HepG2 (cell line): Measurements from ENCODE around the gene ADAD2. TPM values are rescaled to one million over a fixed set of nuclear protein-coding genes. Genes with fewer than 3 reads are reported as not detected.

ENCODE experiments used
- CCDC6 ChIP-seq: sonication (generic); formaldehyde crosslinking; IDR thresholded peaks from 2 replicates; pipeline ENCODE4 v1.8.1; 2022; ENCODE audit warnings: mild to moderate bottlenecking, missing genetic modification reagents, moderate library complexity
- CTCF ChIP-seq: sonication (generic); formaldehyde crosslinking; IDR thresholded peaks from 2 replicates; pipeline ENCODE4 v1.5.0; 2020; ENCODE audit warnings: mild to moderate bottlenecking, missing genetic modification reagents, moderate library complexity
- MAZ ChIP-seq, 2 experiments: sonication (generic) in 1 of 2; formaldehyde crosslinking in 1 of 2; IDR thresholded peaks; 2 replicates each; pipeline versions ENCODE4 v1.5.0 to v1.6.1; 2012 to 2020; ENCODE audit warnings: low read depth in 2 of 2, mild to moderate bottlenecking in 2 of 2, borderline replicate concordance in 1 of 2, improper control_type of control experiment in 1 of 2, low read length in 1 of 2, missing genetic modification reagents in 1 of 2, moderate library complexity in 1 of 2
- NFKB2 ChIP-seq: sonication (generic); formaldehyde crosslinking; IDR thresholded peaks from 2 replicates; pipeline ENCODE4 v1.4.0; 2020; ENCODE audit warnings: missing genetic modification reagents, borderline replicate concordance
- SPEN ChIP-seq: sonication (generic); formaldehyde crosslinking; IDR thresholded peaks from 2 replicates; pipeline ENCODE4 v1.5.1; 2020; ENCODE audit warnings: low read depth, mild to moderate bottlenecking, missing genetic modification reagents
- TAF1 ChIP-seq: sonication (generic); formaldehyde crosslinking; IDR thresholded peaks from 2 replicates; pipeline ENCODE4 v1.4.0; 2020; ENCODE audit warnings: missing genetic modification reagents
- TAF15 ChIP-seq: fragments of 200-400 bp; formaldehyde crosslinking; IDR thresholded peaks from one replicate; pipeline ENCODE4 v1.6.1; 2018; ENCODE audit warnings: mild to moderate bottlenecking, low read depth, low read length; ENCODE audit not compliant: poor library complexity, severe bottlenecking
- TFDP2 ChIP-seq: sonication (generic); formaldehyde crosslinking; IDR thresholded peaks from 2 replicates; pipeline ENCODE4 v1.4.0; 2020; ENCODE audit warnings: missing genetic modification reagents
- TSC22D2 ChIP-seq: sonication (generic); formaldehyde crosslinking; IDR thresholded peaks from 2 replicates; pipeline ENCODE4 v1.5.1; 2020; ENCODE audit warnings: missing genetic modification reagents, mild to moderate bottlenecking, borderline replicate concordance
- U2AF1 ChIP-seq: fragments of 200-400 bp; formaldehyde crosslinking; optimal IDR thresholded peaks from 2 replicates; pipeline ENCODE3; 2017; ENCODE audit warnings: mild to moderate bottlenecking, low read depth, low read length
- ZBTB38 ChIP-seq: sonication (generic); formaldehyde crosslinking; IDR thresholded peaks from 2 replicates; pipeline ENCODE4 v1.5.1; 2020; ENCODE audit warnings: mild to moderate bottlenecking, missing genetic modification reagents
- ZNF782 ChIP-seq: sonication (generic); formaldehyde crosslinking; IDR thresholded peaks from 2 replicates; pipeline ENCODE4 v1.4.0; 2020; ENCODE audit warnings: missing genetic modification reagents, mild to moderate bottlenecking, borderline replicate concordance
- ZNF788 ChIP-seq: sonication (generic); formaldehyde crosslinking; IDR thresholded peaks from 2 replicates; pipeline ENCODE4 v1.5.0; 2020; ENCODE audit warnings: mild to moderate bottlenecking, missing genetic modification reagents, borderline replicate concordance
- polyA plus RNA-seq, 8 experiments: library from polyadenylated mRNA; depleted of rRNA in 3 of 8; stranded (reverse) in 7 of 8; unstranded in 1 of 8; fragments of >200 nt; fragmentation: Illumina TruSeq in 4 of 8; extraction: Trizol in 4 of 8; gene quantifications; 2 replicates each; pipeline versions ENCODE4 v1.2.1 to v1.2.3, GENCODE V29; 2011 to 2016; ENCODE audit warnings: low read depth in 4 of 8, missing spikeins in 1 of 8, mixed read lengths in 1 of 8; ENCODE audit not compliant: insufficient read depth in 1 of 8
- total RNA-seq, 5 experiments: library from RNA; depleted of rRNA; stranded (reverse); fragments of >200 nt; fragmentation: Illumina TruSeq; extraction: Trizol; gene quantifications; 2 replicates each; pipeline ENCODE4 v1.2.3, GENCODE V29; 2016; ENCODE audit warnings: low read depth in 1 of 5
- TF ChIP-seq, protein P1 (sequence below): sonication (generic); formaldehyde crosslinking; IDR thresholded peaks from 2 replicates; pipeline ENCODE4 v1.4.0; 2020; ENCODE audit warnings: low read depth, mild to moderate bottlenecking, missing genetic modification reagents
- TF ChIP-seq, protein P2 (sequence below): sonication (generic); formaldehyde crosslinking; IDR thresholded peaks from 2 replicates; pipeline ENCODE4 v1.4.0; 2020; ENCODE audit warnings: missing genetic modification reagents
- TF ChIP-seq, protein P3 (sequence below): IDR thresholded peaks from 2 replicates; pipeline ENCODE4 v1.6.1; 2012; ENCODE audit warnings: inconsistent platforms

ADAD2 gene
- total and polyA plus RNA-seq, 2 of the 13 experiments (the other 11 are each of a cell fraction or from before 2014, with no cell fraction given), result not detected

DNA sequence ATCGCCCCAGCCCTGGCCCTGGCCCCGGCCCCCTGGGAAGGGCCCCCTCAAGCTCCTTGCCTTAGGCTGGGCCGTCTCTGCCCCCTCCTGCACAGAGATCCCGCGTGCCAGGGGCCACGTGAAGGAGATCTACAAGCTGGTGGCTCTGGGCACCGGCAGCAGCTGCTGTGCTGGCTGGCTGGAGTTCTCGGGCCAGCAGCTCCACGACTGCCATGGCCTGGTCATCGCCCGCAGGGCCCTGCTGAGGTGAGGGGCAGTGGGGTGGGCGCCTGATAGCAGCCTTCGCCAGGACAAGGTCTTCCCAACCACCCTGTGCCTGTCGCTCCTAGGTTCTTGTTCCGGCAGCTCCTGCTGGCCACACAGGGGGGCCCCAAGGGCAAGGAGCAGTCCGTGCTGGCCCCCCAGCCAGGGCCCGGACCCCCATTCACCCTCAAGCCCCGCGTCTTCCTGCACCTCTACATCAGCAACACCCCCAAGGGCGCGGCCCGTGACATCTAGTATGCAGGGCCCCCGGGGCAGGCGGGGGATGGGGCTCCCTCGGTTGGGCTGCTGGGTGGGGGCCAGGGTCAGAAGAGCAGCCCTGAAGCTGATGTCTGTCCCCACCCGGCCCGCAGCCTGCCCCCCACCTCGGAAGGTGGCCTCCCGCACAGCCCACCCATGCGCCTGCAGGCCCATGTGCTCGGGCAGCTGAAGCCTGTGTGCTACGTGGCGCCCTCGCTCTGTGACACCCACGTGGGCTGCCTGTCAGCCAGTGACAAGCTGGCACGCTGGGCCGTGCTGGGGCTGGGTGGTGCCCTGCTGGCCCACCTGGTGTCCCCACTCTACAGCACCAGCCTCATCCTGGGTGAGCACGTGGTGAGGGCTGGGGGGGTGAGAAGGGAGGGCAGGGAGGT, 4.5 kb downstream of the ADAD2 start (continued):
- TF ChIP-seq, protein P1, sequence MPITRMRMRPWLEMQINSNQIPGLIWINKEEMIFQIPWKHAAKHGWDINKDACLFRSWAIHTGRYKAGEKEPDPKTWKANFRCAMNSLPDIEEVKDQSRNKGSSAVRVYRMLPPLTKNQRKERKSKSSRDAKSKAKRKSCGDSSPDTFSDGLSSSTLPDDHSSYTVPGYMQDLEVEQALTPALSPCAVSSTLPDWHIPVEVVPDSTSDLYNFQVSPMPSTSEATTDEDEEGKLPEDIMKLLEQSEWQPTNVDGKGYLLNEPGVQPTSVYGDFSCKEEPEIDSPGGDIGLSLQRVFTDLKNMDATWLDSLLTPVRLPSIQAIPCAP (CRISPR knock-in tag), result no peak
- no peak for TF ChIP-seq TFDP2 (CRISPR knock-in tag)
- TF ChIP-seq ZBTB38, result no peak
- no peak for TF ChIP-seq CTCF
- no peak for TF ChIP-seq TAF1 (CRISPR knock-in tag)
- no peak for TF ChIP-seq MAZ (IDR thresholded peaks at IDR 0.05; ENCODE audit: borderline replicate concordance, low read depth, low read length)
- TF ChIP-seq MAZ (CRISPR knock-in tag; IDR thresholded peaks at IDR 0.05; ENCODE audit: low read depth), result no peak
- TF ChIP-seq SPEN (CRISPR knock-in tag), result 0 out of 2 replicates have a peak, but pooled peaks have one; percentile 19
- TF ChIP-seq TSC22D2, result no peak
- 0 out of 2 replicates have a peak, but pooled peaks have one; percentile 11 for TF ChIP-seq ZNF788
- TF ChIP-seq TAF15, result peak; percentile 8
- 0 out of 2 replicates have a peak, but pooled peaks have one; percentile 28 for TF ChIP-seq ZNF782 (CRISPR knock-in tag)
- TF ChIP-seq U2AF1, result no peak
- TF ChIP-seq NFKB2 (CRISPR knock-in tag), result no peak
- TF ChIP-seq CCDC6 (CRISPR knock-in tag), result no peak
- TF ChIP-seq, protein P2, sequence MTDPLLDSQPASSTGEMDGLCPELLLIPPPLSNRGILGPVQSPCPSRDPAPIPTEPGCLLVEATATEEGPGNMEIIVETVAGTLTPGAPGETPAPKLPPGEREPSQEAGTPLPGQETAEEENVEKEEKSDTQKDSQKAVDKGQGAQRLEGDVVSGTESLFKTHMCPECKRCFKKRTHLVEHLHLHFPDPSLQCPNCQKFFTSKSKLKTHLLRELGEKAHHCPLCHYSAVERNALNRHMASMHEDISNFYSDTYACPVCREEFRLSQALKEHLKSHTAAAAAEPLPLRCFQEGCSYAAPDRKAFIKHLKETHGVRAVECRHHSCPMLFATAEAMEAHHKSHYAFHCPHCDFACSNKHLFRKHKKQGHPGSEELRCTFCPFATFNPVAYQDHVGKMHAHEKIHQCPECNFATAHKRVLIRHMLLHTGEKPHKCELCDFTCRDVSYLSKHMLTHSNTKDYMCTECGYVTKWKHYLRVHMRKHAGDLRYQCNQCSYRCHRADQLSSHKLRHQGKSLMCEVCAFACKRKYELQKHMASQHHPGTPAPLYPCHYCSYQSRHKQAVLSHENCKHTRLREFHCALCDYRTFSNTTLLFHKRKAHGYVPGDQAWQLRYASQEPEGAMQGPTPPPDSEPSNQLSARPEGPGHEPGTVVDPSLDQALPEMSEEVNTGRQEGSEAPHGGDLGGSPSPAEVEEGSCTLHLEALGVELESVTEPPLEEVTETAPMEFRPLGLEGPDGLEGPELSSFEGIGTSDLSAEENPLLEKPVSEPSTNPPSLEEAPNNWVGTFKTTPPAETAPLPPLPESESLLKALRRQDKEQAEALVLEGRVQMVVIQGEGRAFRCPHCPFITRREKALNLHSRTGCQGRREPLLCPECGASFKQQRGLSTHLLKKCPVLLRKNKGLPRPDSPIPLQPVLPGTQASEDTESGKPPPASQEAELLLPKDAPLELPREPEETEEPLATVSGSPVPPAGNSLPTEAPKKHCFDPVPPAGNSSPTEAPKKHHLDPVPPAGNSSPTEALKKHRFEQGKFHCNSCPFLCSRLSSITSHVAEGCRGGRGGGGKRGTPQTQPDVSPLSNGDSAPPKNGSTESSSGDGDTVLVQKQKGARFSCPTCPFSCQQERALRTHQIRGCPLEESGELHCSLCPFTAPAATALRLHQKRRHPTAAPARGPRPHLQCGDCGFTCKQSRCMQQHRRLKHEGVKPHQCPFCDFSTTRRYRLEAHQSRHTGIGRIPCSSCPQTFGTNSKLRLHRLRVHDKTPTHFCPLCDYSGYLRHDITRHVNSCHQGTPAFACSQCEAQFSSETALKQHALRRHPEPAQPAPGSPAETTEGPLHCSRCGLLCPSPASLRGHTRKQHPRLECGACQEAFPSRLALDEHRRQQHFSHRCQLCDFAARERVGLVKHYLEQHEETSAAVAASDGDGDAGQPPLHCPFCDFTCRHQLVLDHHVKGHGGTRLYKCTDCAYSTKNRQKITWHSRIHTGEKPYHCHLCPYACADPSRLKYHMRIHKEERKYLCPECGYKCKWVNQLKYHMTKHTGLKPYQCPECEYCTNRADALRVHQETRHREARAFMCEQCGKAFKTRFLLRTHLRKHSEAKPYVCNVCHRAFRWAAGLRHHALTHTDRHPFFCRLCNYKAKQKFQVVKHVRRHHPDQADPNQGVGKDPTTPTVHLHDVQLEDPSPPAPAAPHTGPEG (CRISPR knock-in tag), result no peak
- TF ChIP-seq, protein P3, sequence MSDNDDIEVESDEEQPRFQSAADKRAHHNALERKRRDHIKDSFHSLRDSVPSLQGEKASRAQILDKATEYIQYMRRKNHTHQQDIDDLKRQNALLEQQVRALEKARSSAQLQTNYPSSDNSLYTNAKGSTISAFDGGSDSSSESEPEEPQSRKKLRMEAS, result peak; percentile 53; the same call in 1 of the 2 replicates
